Uterus (tissue), 2 donors: Measurements from ENCODE around the gene GPR162.

ENCODE experiments used
- CTCF ChIP-seq, 4 experiments: fragments of 200-600 bp in 2 of 4; fragments of 450-650 bp in 2 of 4; sonication (generic) in 2 of 4; IDR thresholded peaks; one replicate each; pipeline ENCODE4 v1.5.1; 2016 to 2019; ENCODE audit warnings: antibody characterized with exemption in 4 of 4, mild to moderate bottlenecking in 2 of 4, moderate library complexity in 1 of 4
- POLR2A ChIP-seq, 2 donors: fragments of 450-650 bp; IDR thresholded peaks; one replicate each; pipeline ENCODE4 v1.6.1; 2016; ENCODE audit warnings: antibody characterized with exemption in 2 of 2, mild to moderate bottlenecking in 1 of 2, moderate library complexity in 1 of 2

- TF ChIP-seq POLR2A (IDR thresholded peaks at IDR 0.05) (no peak), CTCF (IDR thresholded peaks at IDR 0.05) (no peak)
Measured at GRCh38 chr12:6858799-6859198, 37.2 kb downstream of the GPR162 start.
